ENCODE results near the gene HLA-DMB. TPM values are rescaled to one million over a fixed set of nuclear protein-coding genes. Genes with fewer than 3 reads are reported as not detected.

The HLA-DMB gene
- total and polyA plus RNA-seq, 10 of the 15 experiments (the other 5 are each of a cell fraction or from before 2014, with no cell fraction given), result 114 to 173 (median 150) TPM

DNA sequence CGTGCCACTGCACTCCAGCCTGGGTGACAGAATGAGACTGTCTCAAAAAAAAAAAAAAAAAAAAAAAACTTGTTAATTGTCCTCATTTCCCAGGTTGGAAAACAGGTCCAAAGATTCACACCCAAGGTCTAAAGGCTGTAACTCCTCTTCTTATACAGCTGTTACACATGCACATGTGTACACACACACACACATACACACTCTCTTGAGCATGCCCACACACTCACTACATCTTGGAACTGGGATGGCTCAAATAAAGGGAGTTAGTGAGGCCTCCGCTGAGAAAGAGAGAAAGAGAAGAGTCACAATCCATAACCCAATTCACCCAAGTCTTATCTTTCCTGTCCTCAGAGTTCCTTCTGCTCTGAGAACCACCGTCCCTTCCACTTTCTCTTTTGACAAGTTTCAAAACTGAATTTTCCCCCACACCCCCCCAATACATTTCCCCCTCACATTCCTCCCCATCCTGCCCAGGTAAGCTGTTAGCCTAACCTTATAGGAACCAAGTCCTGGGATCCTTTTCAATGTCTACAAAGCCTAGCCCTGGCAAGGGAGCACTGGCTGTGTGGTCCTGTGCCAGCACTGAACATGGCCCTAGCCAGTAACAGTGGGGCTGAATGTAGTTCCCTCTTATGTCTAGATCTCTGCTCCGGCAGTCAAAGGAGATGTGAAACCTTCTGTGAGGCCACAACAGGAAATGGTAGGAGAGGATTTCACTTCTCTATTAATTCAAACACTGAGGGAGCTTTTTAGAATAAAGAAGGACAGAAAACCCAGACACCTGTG, 3.2 kb upstream of the HLA-DMB start (continued):
- peak; percentile 62; the same call in 1 of the 2 replicates for TF ChIP-seq CBX5 (IDR thresholded peaks at IDR 0.05; ENCODE audit: low read depth)
- no peak for TF ChIP-seq STAT1 (conservative IDR thresholded peaks at IDR 0.05)
- TF ChIP-seq, protein P1, sequence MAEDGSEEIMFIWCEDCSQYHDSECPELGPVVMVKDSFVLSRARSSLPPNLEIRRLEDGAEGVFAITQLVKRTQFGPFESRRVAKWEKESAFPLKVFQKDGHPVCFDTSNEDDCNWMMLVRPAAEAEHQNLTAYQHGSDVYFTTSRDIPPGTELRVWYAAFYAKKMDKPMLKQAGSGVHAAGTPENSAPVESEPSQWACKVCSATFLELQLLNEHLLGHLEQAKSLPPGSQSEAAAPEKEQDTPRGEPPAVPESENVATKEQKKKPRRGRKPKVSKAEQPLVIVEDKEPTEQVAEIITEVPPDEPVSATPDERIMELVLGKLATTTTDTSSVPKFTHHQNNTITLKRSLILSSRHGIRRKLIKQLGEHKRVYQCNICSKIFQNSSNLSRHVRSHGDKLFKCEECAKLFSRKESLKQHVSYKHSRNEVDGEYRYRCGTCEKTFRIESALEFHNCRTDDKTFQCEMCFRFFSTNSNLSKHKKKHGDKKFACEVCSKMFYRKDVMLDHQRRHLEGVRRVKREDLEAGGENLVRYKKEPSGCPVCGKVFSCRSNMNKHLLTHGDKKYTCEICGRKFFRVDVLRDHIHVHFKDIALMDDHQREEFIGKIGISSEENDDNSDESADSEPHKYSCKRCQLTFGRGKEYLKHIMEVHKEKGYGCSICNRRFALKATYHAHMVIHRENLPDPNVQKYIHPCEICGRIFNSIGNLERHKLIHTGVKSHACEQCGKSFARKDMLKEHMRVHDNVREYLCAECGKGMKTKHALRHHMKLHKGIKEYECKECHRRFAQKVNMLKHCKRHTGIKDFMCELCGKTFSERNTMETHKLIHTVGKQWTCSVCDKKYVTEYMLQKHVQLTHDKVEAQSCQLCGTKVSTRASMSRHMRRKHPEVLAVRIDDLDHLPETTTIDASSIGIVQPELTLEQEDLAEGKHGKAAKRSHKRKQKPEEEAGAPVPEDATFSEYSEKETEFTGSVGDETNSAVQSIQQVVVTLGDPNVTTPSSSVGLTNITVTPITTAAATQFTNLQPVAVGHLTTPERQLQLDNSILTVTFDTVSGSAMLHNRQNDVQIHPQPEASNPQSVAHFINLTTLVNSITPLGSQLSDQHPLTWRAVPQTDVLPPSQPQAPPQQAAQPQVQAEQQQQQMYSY (CRISPR knock-in tag; IDR thresholded peaks at IDR 0.05), result no peak
- 0 out of 2 replicates have a peak, but pooled peaks have one; percentile 29 for TF ChIP-seq JUNB (IDR thresholded peaks at IDR 0.05)
- TF ChIP-seq NRF1 (conservative IDR thresholded peaks at IDR 0.05; ENCODE audit: low read depth, low read length), result no peak
- no peak for TF ChIP-seq LARP7 (IDR thresholded peaks at IDR 0.05)
- no peak for TF ChIP-seq HDAC6 (IDR thresholded peaks at IDR 0.05; ENCODE audit: unreplicated experiment)
- TF ChIP-seq, protein P2, sequence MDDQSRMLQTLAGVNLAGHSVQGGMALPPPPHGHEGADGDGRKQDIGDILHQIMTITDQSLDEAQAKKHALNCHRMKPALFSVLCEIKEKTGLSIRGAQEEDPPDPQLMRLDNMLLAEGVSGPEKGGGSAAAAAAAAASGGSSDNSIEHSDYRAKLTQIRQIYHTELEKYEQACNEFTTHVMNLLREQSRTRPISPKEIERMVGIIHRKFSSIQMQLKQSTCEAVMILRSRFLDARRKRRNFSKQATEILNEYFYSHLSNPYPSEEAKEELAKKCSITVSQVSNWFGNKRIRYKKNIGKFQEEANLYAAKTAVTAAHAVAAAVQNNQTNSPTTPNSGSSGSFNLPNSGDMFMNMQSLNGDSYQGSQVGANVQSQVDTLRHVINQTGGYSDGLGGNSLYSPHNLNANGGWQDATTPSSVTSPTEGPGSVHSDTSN (IDR thresholded peaks at IDR 0.05; ENCODE audit: insufficient replicate concordance, low read depth, low read length), result no peak
- TF ChIP-seq, protein P3, sequence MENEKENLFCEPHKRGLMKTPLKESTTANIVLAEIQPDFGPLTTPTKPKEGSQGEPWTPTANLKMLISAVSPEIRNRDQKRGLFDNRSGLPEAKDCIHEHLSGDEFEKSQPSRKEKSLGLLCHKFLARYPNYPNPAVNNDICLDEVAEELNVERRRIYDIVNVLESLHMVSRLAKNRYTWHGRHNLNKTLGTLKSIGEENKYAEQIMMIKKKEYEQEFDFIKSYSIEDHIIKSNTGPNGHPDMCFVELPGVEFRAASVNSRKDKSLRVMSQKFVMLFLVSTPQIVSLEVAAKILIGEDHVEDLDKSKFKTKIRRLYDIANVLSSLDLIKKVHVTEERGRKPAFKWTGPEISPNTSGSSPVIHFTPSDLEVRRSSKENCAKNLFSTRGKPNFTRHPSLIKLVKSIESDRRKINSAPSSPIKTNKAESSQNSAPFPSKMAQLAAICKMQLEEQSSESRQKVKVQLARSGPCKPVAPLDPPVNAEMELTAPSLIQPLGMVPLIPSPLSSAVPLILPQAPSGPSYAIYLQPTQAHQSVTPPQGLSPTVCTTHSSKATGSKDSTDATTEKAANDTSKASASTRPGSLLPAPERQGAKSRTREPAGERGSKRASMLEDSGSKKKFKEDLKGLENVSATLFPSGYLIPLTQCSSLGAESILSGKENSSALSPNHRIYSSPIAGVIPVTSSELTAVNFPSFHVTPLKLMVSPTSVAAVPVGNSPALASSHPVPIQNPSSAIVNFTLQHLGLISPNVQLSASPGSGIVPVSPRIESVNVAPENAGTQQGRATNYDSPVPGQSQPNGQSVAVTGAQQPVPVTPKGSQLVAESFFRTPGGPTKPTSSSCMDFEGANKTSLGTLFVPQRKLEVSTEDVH (IDR thresholded peaks at IDR 0.05; ENCODE audit: low read depth, partially characterized antibody), result no peak
- no peak for TF ChIP-seq ZNF207 (IDR thresholded peaks at IDR 0.05; ENCODE audit: borderline replicate concordance)
- TF ChIP-seq SIX5 (IDR thresholded peaks at IDR 0.05; ENCODE audit: low read depth, low read length, severe bottlenecking), result no peak
- TF ChIP-seq, protein P4, sequence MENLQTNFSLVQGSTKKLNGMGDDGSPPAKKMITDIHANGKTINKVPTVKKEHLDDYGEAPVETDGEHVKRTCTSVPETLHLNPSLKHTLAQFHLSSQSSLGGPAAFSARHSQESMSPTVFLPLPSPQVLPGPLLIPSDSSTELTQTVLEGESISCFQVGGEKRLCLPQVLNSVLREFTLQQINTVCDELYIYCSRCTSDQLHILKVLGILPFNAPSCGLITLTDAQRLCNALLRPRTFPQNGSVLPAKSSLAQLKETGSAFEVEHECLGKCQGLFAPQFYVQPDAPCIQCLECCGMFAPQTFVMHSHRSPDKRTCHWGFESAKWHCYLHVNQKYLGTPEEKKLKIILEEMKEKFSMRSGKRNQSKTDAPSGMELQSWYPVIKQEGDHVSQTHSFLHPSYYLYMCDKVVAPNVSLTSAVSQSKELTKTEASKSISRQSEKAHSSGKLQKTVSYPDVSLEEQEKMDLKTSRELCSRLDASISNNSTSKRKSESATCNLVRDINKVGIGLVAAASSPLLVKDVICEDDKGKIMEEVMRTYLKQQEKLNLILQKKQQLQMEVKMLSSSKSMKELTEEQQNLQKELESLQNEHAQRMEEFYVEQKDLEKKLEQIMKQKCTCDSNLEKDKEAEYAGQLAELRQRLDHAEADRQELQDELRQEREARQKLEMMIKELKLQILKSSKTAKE (IDR thresholded peaks at IDR 0.05; ENCODE audit: low read depth, poor library complexity, severe bottlenecking), result peak; percentile 86
- no peak for TF ChIP-seq WRNIP1 (IDR thresholded peaks at IDR 0.05; ENCODE audit: borderline replicate concordance, low read depth, low read length)
- TF ChIP-seq RB1 (IDR thresholded peaks at IDR 0.05; ENCODE audit: borderline replicate concordance), result no peak
- TF ChIP-seq RBBP5 (conservative IDR thresholded peaks at IDR 0.05), result no peak
- peak; percentile 76 for TF ChIP-seq NR2F1 (conservative IDR thresholded peaks at IDR 0.05)
- TF ChIP-seq CBFB (IDR thresholded peaks at IDR 0.05; ENCODE audit: low read depth), result peak; percentile 91
- TF ChIP-seq POLR2AphosphoS5 (IDR thresholded peaks at IDR 0.05; ENCODE audit: low read length), result peak; percentile 84
- no peak for TF ChIP-seq STAT3 (IDR thresholded peaks at IDR 0.05; ENCODE audit: low read depth, low read length)
- TF ChIP-seq PAX5 (IDR thresholded peaks at IDR 0.05; ENCODE audit: borderline replicate concordance, low read depth, low read length), result peak; percentile 90
- no peak for TF ChIP-seq SIN3A (IDR thresholded peaks at IDR 0.05; ENCODE audit: low read depth, low read length)

All from GM12878 (cell line).